NCI-H526 treated with DMSO at 0.1 percent for 48 hours (cell line): ENCODE results near the gene BRIX1.

Experiments used
- DNase-seq: peaks from one replicate; lab custom pipeline; 2025; lab: John Stamatoyannopoulos, UW

Gene BRIX1

GRCh38 chr5:34915139-34915855 lies at the start of gene BRIX1, which contains the start of gene RAD1:
TSS of gene BRIX1 (plus strand) at chr5:34915711. CDS start at chr5:34915739, 28 bp downstream.
TSS of gene RAD1 (minus strand) at chr5:34915504. CDS start at chr5:34914892, 612 bp downstream.
- peak; percentile 99 for DNase-seq

GRCh38 chr5:34866989-34867471 lies 48.5 kb upstream of the BRIX1 start:
- no peak for DNase-seq

- no peak for DNase-seq
Observed at GRCh38 chr5:34867660-34868059, 47.9 kb upstream of the BRIX1 start.

GRCh38 chr5:34868791-34869190 lies 46.7 kb upstream of the BRIX1 start:
- DNase-seq = no peak

GRCh38 chr5:34869256-34869655 lies 46.3 kb upstream of the BRIX1 start:
- no peak for DNase-seq

GRCh38 chr5:34870382-34870781 lies 45.1 kb upstream of the BRIX1 start:
- DNase-seq = no peak

- DNase-seq = no peak
Observed at GRCh38 chr5:34876275-34876674, 39.2 kb upstream of the BRIX1 start.

- DNase-seq = no peak
Observed at GRCh38 chr5:34881246-34881645, 34.3 kb upstream of the BRIX1 start.

- no peak for DNase-seq
Observed at GRCh38 chr5:34886392-34887119, 29.0 kb upstream of the BRIX1 start.

- DNase-seq = no peak
Observed at GRCh38 chr5:34889394-34889793, 26.1 kb upstream of the BRIX1 start.

- no peak for DNase-seq
Observed at GRCh38 chr5:34891981-34892380, 23.5 kb upstream of the BRIX1 start.

- no peak for DNase-seq
Observed at GRCh38 chr5:34892414-34892813, 23.1 kb upstream of the BRIX1 start.

- no peak for DNase-seq
Observed at GRCh38 chr5:34894716-34895115, 20.8 kb upstream of the BRIX1 start.

- no peak for DNase-seq
Observed at GRCh38 chr5:34895641-34896419, 19.7 kb upstream of the BRIX1 start.

- DNase-seq = no peak
Observed at GRCh38 chr5:34897646-34898045, 17.9 kb upstream of the BRIX1 start.

- DNase-seq = peak; percentile 64
Observed at GRCh38 chr5:34898258-34898895, 17.1 kb upstream of the BRIX1 start.

GRCh38 chr5:34899066-34899465 lies 16.4 kb upstream of the BRIX1 start:
- DNase-seq = no peak

GRCh38 chr5:34900652-34901051 lies 14.9 kb upstream of the BRIX1 start:
- no peak for DNase-seq

GRCh38 chr5:34903260-34903659 lies 12.3 kb upstream of the BRIX1 start:
- DNase-seq = no peak

- no peak for DNase-seq
Observed at GRCh38 chr5:34905564-34905963, 9.9 kb upstream of the BRIX1 start.

GRCh38 chr5:34913072-34913471 lies 2.4 kb upstream of the BRIX1 start:
- DNase-seq = no peak

GRCh38 chr5:34914671-34915138 lies 806 bp upstream of the BRIX1 start:
- DNase-seq = peak; percentile 58
